ENCODE measurements around the gene FMR1NB.

The FMR1NB gene

GRCh38 chrX:148069759-148070503 lies 88.8 kb downstream of the FMR1NB start:
- no peaks in the 10 kb centered on the region for H3K36me3 ChIP-seq (replicated peaks)
- in situ Hi-C loops (cut with HindIII; ENCODE audit: low pct_ligation_motif_present, low sequenced_read_pairs) = no loop called here
- TF ChIP-seq CTCF (IDR thresholded peaks at IDR 0.05; ENCODE audit: low read depth, low read length, missing control alignments) = no peak
- H3K27ac ChIP-seq = no peak overlapping the region
- H3K27me3 ChIP-seq (replicated peaks) = no peaks in the 10 kb centered on the region
- DNase-seq = no peak
- no peak overlapping the region for H3K4me3 ChIP-seq (ENCODE audit: low read depth, low read length)

GRCh38 chrX:148070504-148070877 lies 89.4 kb downstream of the FMR1NB start:
- DNase-seq = no peak
- Histone ChIP-seq H3K27me3 (replicated peaks) (no peaks in the 10 kb centered on the region), H3K36me3 (replicated peaks) (no peaks in the 10 kb centered on the region), H3K4me3 (ENCODE audit: low read depth, low read length) (no peak overlapping the region), H3K27ac (no peak overlapping the region)
- no peak for TF ChIP-seq CTCF (IDR thresholded peaks at IDR 0.05; ENCODE audit: low read depth, low read length, missing control alignments)
- in situ Hi-C loops (cut with HindIII; ENCODE audit: low pct_ligation_motif_present, low sequenced_read_pairs) = no loop called here

Data from brain microvascular endothelial cell (primary cell).